ENCODE data around the gene USP51. TPM values are rescaled to one million over a fixed set of nuclear protein-coding genes. Genes with fewer than 3 reads are reported as not detected.
"Not testable (repeated sequence)": the region's sequence is repeated elsewhere in the genome, so short reads cannot be mapped to it uniquely, and the experiment has no call there.

USP51 gene
- total RNA-seq, 1 experiment from 2014 or later = not detected

DNA sequence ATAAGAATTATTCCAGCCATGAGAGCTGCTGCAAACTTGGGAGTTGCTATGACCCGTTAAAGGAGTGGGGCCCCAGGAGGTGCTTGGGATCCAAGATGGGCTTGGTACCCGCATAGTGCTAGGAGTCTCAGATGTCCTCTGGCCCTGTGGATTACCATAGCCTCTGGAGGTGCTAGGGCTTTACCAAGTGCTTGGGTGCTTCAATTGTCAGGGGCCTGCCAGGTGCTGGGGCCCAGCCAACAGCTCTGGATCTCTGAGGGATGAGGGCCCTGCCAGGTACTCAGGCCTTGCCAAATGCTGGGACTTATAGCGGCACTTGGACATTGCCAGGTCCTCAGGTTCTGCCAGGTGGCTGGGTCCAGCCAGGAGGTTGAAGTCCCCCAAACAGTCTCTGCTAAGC, 32.0 kb upstream of the USP51 start:
- no peak overlapping the region for H2AFZ ChIP-seq (ENCODE audit: low read depth, low read length, poor library complexity, severe bottlenecking)
- no peak overlapping the region for H3K27ac ChIP-seq (ENCODE audit: low read depth, low read length)
- ChIA-PET CTCF (no interaction called here), POLR2A (no interaction called here), RAD21 (ENCODE audit: low non-redundant PET in 1 of 2, low total read pairs in 2 of 2, uncharacterized antibody in 2 of 2, unreplicated experiment in 2 of 2) (no interaction called here)
- H3K9me2 ChIP-seq (ENCODE audit: insufficient read depth) = no peaks in the 10 kb centered on the region
- intact Hi-C loops (cut with micrococcal nuclease) = no loop called here
- no TSS peak for BruUV-seq (replicated peaks)
- no peak for ATAC-seq
- no peaks in the 10 kb centered on the region for H4K20me1 ChIP-seq (ENCODE audit: insufficient read depth)
- no peaks in the 10 kb centered on the region for H3K27me3 ChIP-seq (ENCODE audit: insufficient read depth, low read length)
- TF ChIP-seq REST (IDR thresholded peaks at IDR 0.05; ENCODE audit: low read depth) (no peak), FOSL1 (IDR thresholded peaks at IDR 0.05; ENCODE audit: low read depth) (no peak), POLR2A (IDR thresholded peaks at IDR 0.05; ENCODE audit: borderline replicate concordance, extremely low read depth, insufficient read depth, insufficient read length) (no peak), CEBPB (IDR thresholded peaks at IDR 0.05; ENCODE audit: low read depth) (no peak), POLR2AphosphoS5 (IDR thresholded peaks at IDR 0.05; ENCODE audit: low read depth, low read length) (no peak), ZNF274 (IDR thresholded peaks at IDR 0.05; ENCODE audit: low read depth, low read length) (no peak)
- H3K4me3 ChIP-seq (replicated peaks in 1 of 2; ENCODE audit: low read depth in 1 of 2, low read length in 2 of 2) = no peak overlapping the region
- no peaks in the 10 kb centered on the region for H3K9me3 ChIP-seq (ENCODE audit: control insufficient read depth in 1 of 2, insufficient read depth in 1 of 2, low read depth in 1 of 2, low read length in 2 of 2)
- H3K36me3 ChIP-seq (ENCODE audit: control insufficient read depth in 1 of 2, insufficient read depth in 2 of 2, low read length in 2 of 2) = no peaks in the 10 kb centered on the region
- H3K9ac ChIP-seq (ENCODE audit: low read length) = no peak overlapping the region
- no peaks in the 10 kb centered on the region for H3K79me2 ChIP-seq (ENCODE audit: insufficient read depth, low read length)
- no peak overlapping the region for H3K4me2 ChIP-seq (ENCODE audit: low read length)
- no peaks in the 10 kb centered on the region for H3K4me1 ChIP-seq (ENCODE audit: control insufficient read depth in 1 of 2, insufficient read depth in 2 of 2, low read length in 2 of 2)
- no peak for DNase-seq (ENCODE audit: low read depth, low spot score)

DNA sequence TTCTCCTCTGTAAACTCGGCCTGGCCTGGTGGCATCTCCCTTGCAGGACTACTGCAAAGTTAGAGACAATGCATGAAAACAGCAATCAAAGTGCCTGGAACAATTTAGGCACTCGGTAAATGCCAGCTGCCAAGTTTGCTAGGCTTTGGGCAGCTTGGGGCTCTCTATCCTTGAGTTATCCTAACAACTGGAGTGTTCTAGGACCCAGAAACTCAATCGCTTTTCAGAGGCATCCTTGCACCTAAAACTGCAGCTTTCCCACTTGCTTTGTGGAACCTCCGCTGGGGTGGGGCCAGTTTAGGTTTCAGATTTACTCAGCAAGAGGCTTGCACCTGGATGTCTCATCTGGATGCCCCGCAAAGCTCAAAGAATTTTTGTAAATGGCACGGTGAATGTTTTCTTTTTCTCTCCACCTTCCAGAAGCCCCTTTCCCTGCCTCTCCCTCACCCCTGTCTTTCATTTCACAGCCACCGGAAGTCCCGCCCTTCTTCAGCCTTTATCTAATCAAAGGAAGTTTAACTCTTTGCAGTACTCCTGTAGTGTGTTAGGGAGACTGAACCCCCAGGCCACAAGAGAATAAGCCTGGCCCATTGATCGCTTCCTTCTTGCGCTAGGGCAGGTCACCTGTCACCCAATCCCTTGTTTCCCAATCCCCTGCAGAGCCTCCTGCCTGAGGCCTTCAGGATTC, 27.3 kb upstream of the USP51 start:
- ATAC-seq; H3K4me2 ChIP-seq (ENCODE audit: low read length); H3K4me1 ChIP-seq (ENCODE audit: control insufficient read depth in 1 of 2, insufficient read depth in 2 of 2, low read length in 2 of 2); H3K27me3 ChIP-seq (ENCODE audit: insufficient read depth, low read length); H3K36me3 ChIP-seq (ENCODE audit: control insufficient read depth in 1 of 2, insufficient read depth in 2 of 2, low read length in 2 of 2); DNase-seq (ENCODE audit: low read depth, low spot score); H3K9ac ChIP-seq (ENCODE audit: low read length); BruUV-seq (replicated peaks); H4K20me1 ChIP-seq (ENCODE audit: insufficient read depth); H3K9me3 ChIP-seq (ENCODE audit: control insufficient read depth in 1 of 2, insufficient read depth in 1 of 2, low read depth in 1 of 2, low read length in 2 of 2); H3K27ac ChIP-seq (ENCODE audit: low read depth, low read length); POLR2A ChIA-PET; CTCF ChIA-PET; H2AFZ ChIP-seq (ENCODE audit: low read depth, low read length, poor library complexity, severe bottlenecking); RAD21 ChIA-PET (ENCODE audit: low non-redundant PET in 1 of 2, low total read pairs in 2 of 2, uncharacterized antibody in 2 of 2, unreplicated experiment in 2 of 2); intact Hi-C loops (cut with micrococcal nuclease); H3K4me3 ChIP-seq (replicated peaks in 1 of 2; ENCODE audit: low read depth in 1 of 2, low read length in 2 of 2); H3K9me2 ChIP-seq (ENCODE audit: insufficient read depth); H3K79me2 ChIP-seq (ENCODE audit: insufficient read depth, low read length): not testable (repeated sequence)

DNA sequence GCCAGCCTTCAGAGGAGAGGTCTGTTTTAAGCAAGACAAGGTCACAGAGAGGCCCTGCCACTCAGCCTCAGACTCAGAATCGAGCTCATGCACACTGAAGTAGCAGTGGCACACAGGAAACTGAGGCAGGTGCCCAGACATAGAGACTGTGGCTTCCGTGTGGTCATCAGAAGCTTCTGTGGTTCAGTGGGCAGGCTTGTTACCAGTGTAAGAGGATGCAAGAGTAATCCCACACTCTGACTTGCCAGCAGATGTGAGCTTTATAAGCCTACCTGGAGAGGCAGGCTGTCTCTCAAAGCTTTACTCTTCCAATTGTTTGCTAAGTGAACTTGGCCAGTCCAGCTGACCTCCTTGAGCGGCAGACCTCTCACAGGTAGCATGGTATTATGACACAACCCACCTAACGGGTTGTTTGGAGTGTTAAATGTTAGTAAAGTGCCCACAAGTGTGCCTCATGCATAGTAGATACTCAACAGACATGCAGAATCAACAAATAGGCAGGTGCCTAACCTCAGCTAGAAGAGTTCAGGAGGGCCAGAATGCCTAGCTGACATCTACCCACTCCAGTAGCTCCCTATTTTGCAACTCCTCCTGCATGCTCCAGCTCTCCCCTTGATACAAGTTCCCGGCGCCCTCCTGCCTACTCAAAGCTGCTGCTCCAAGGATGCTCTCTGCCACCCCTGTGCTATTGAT, 23.5 kb upstream of the USP51 start:
- ATAC-seq; H3K79me2 ChIP-seq (ENCODE audit: insufficient read depth, low read length); H4K20me1 ChIP-seq (ENCODE audit: insufficient read depth); H3K4me3 ChIP-seq (replicated peaks in 1 of 2; ENCODE audit: low read depth in 1 of 2, low read length in 2 of 2); H3K9me3 ChIP-seq (ENCODE audit: control insufficient read depth in 1 of 2, insufficient read depth in 1 of 2, low read depth in 1 of 2, low read length in 2 of 2); RAD21 ChIA-PET (ENCODE audit: low non-redundant PET in 1 of 2, low total read pairs in 2 of 2, uncharacterized antibody in 2 of 2, unreplicated experiment in 2 of 2); intact Hi-C loops (cut with micrococcal nuclease); H3K4me1 ChIP-seq (ENCODE audit: control insufficient read depth in 1 of 2, insufficient read depth in 2 of 2, low read length in 2 of 2); POLR2A ChIA-PET; CTCF ChIA-PET; DNase-seq (ENCODE audit: low read depth, low spot score); BruUV-seq (replicated peaks); H3K9ac ChIP-seq (ENCODE audit: low read length); H3K9me2 ChIP-seq (ENCODE audit: insufficient read depth); H3K36me3 ChIP-seq (ENCODE audit: control insufficient read depth in 1 of 2, insufficient read depth in 2 of 2, low read length in 2 of 2); H2AFZ ChIP-seq (ENCODE audit: low read depth, low read length, poor library complexity, severe bottlenecking); H3K27me3 ChIP-seq (ENCODE audit: insufficient read depth, low read length); H3K27ac ChIP-seq (ENCODE audit: low read depth, low read length); H3K4me2 ChIP-seq (ENCODE audit: low read length): not testable (repeated sequence)
